Measurements from ENCODE around the gene CDH13. TPM values are rescaled to one million over a fixed set of nuclear protein-coding genes. Genes with fewer than 3 reads are reported as not detected.

The CDH13 gene
- total and polyA plus RNA-seq, 10 of the 15 experiments (the other 5 are each of a cell fraction or from before 2014, with no cell fraction given): under 0.01 to 0.05 TPM; not detected in 8

DNA sequence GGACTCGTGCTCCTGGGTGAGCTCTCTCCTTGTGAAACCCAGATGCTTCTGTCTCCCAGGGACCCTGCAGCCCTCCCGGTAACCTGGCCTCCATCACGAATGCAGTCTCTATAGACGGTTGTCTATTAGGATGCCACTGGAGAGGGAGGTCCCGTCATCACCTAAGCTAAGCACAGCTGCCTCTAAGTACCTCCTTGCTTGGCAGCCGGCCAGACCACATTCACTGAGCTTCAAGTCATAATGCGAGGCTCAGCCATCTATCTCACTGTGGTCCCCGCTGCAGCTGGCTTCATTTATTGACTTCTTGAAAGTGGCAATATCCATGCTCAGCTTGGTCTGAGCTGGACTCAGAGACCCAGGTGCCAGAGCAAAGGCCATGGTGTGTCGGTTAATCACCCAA lies 1106.5 kb downstream of the CDH13 start:
- no peak overlapping the region for H3K27ac ChIP-seq (ENCODE audit: control insufficient read depth, insufficient read depth)
- no peak overlapping the region for H3K4me2 ChIP-seq (ENCODE audit: control insufficient read depth, insufficient read depth)
- no peak for ATAC-seq
- RAD21 ChIA-PET (ENCODE audit: unreplicated experiment): no interaction called here
- TF ChIP-seq RUNX3 (IDR thresholded peaks at IDR 0.05; ENCODE audit: low read length): no peak
- no peak for TF ChIP-seq CREB1 (IDR thresholded peaks at IDR 0.05; ENCODE audit: low read depth)
- TF ChIP-seq, protein P1, sequence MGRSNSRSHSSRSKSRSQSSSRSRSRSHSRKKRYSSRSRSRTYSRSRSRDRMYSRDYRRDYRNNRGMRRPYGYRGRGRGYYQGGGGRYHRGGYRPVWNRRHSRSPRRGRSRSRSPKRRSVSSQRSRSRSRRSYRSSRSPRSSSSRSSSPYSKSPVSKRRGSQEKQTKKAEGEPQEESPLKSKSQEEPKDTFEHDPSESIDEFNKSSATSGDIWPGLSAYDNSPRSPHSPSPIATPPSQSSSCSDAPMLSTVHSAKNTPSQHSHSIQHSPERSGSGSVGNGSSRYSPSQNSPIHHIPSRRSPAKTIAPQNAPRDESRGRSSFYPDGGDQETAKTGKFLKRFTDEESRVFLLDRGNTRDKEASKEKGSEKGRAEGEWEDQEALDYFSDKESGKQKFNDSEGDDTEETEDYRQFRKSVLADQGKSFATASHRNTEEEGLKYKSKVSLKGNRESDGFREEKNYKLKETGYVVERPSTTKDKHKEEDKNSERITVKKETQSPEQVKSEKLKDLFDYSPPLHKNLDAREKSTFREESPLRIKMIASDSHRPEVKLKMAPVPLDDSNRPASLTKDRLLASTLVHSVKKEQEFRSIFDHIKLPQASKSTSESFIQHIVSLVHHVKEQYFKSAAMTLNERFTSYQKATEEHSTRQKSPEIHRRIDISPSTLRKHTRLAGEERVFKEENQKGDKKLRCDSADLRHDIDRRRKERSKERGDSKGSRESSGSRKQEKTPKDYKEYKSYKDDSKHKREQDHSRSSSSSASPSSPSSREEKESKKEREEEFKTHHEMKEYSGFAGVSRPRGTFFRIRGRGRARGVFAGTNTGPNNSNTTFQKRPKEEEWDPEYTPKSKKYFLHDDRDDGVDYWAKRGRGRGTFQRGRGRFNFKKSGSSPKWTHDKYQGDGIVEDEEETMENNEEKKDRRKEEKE (IDR thresholded peaks at IDR 0.05): no peak
- no peak for TF ChIP-seq NFIC (IDR thresholded peaks at IDR 0.05; ENCODE audit: low read depth, low read length)
- no peak for TF ChIP-seq SIN3A (IDR thresholded peaks at IDR 0.05; ENCODE audit: low read depth, low read length)
- TF ChIP-seq ZNF274 (IDR thresholded peaks at IDR 0.05; ENCODE audit: insufficient read depth, insufficient read length): no peak
- no peak for TF ChIP-seq NR2C1 (IDR thresholded peaks at IDR 0.05)
- no peak for TF ChIP-seq CHD1 (IDR thresholded peaks at IDR 0.05; ENCODE audit: low read depth, low read length)
- TF ChIP-seq, protein P2, sequence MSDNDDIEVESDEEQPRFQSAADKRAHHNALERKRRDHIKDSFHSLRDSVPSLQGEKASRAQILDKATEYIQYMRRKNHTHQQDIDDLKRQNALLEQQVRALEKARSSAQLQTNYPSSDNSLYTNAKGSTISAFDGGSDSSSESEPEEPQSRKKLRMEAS (IDR thresholded peaks at IDR 0.05; ENCODE audit: low read depth, low read length): no peak
- TF ChIP-seq CREM (IDR thresholded peaks at IDR 0.05; ENCODE audit: low read depth): no peak
- TF ChIP-seq POLR2AphosphoS5 (IDR thresholded peaks at IDR 0.05; ENCODE audit: low read length): no peak
- TF ChIP-seq ZNF622 (IDR thresholded peaks at IDR 0.05): no peak
- TF ChIP-seq ESRRA (IDR thresholded peaks at IDR 0.05; ENCODE audit: low read length): no peak
- TF ChIP-seq TBL1XR1 (IDR thresholded peaks at IDR 0.05; ENCODE audit: low read depth, low read length): no peak
- no peak for TF ChIP-seq SRF (IDR thresholded peaks at IDR 0.05; ENCODE audit: low read depth in 2 of 2, low read length in 2 of 2)
- TF ChIP-seq CBX5 (IDR thresholded peaks at IDR 0.05; ENCODE audit: low read depth): no peak
- no peak for TF ChIP-seq STAT3 (IDR thresholded peaks at IDR 0.05; ENCODE audit: low read depth, low read length)
- DNase-seq (ENCODE audit: low read depth, low spot score): no peak
- SMC1A ChIA-PET (ENCODE audit: uncharacterized antibody, unreplicated experiment): no interaction called here
- no peaks in the 10 kb centered on the region for H3K36me3 ChIP-seq (ENCODE audit: control insufficient read depth in 2 of 2, insufficient read depth in 2 of 2, low read length in 1 of 2)
- peaks cover 2% of the 10 kb centered on the region; the same call in 2 of the 3 replicates for H3K9me3 ChIP-seq (replicated peaks; ENCODE audit: control insufficient read depth, insufficient read depth, low read length)
- no TSS peak for BruUV-seq (replicated peaks)
- no peaks in the 10 kb centered on the region for H3K27me3 ChIP-seq (replicated peaks in 1 of 2; ENCODE audit: control insufficient read depth in 2 of 2, insufficient read depth in 2 of 2, low read length in 1 of 2)
- no peak overlapping the region for H2AFZ ChIP-seq (ENCODE audit: control insufficient read depth, low read depth, low read length)
- no peak overlapping the region for H3K4me3 ChIP-seq
- no peaks in the 10 kb centered on the region for H3K79me2 ChIP-seq (ENCODE audit: control insufficient read depth, insufficient read depth, low read length)
- FAIRE-seq: no peak
- in situ Hi-C loops (cut with MboI): no loop called here
- H3K9ac ChIP-seq (ENCODE audit: control insufficient read depth, insufficient read depth, low read length): no peak overlapping the region
- no peaks in the 10 kb centered on the region for H3K4me1 ChIP-seq (ENCODE audit: control insufficient read depth, insufficient read depth, low read length)
- intact Hi-C loops (cut with micrococcal nuclease; ENCODE audit: unreplicated experiment): no loop called here
- 26% methylated on average over 9 of the region's 9 CpGs for WGBS (ENCODE audit: insufficient coverage, insufficient replicate concordance, low lambda C conversion rate, missing lambda C conversion rate)
- no peaks in the 10 kb centered on the region for H4K20me1 ChIP-seq (ENCODE audit: control insufficient read depth, insufficient read depth)
- POLR2A ChIA-PET: no interaction called here
- CTCF ChIA-PET: no interaction called here
